NCI-H2029 (cell line): ENCODE results near the gene HEATR5B.
"Not testable (repeated sequence)": the region's sequence is repeated elsewhere in the genome, so short reads cannot be mapped to it uniquely, and the experiment has no call there.

Source experiments
- DNase-seq: peaks from one replicate; lab custom pipeline; 2025; lab: John Stamatoyannopoulos, UW

The HEATR5B gene

DNA sequence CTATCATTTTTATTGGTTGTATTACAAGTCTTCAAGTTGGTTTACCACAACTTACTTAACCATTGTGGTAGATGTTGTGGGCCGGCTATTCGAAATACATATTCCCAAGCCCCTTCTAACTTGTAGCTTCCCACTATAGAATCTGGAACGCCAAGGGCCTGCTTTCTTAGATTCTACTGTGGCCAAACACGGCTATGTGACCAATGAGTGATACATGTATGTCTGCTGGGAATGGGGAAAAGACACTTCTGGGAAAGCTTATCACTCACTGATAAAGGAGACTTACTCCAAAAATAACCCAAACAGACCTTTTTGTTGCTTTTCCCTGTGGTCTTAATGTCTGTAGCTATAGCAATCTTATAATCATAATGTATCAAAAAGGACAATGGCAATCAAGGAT, 142.3 kb downstream of the HEATR5B start:
- no peak for DNase-seq

DNA sequence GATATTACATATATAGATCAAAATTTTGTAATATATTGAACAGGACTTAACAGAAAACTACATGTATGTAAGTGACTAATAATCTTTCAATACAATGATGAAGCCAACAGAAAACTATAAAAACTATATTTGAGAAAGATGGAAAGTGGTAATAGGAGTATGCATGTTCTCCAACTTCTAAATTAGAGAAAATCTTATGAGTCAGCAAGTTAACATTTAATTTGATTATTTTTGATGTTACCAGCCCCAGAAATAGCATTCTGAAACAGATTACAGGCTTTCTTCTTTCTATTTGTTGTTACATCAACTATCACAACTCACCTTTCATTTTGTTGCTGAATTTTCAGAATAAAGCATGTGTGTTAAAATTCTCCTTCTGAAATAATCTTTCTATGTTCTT, 147.6 kb downstream of the HEATR5B start:
- DNase-seq, result not testable (repeated sequence)

GRCh38 chr2:36931688-36932087, 152.5 kb downstream of the HEATR5B start:
- not testable (repeated sequence) for DNase-seq
